Neuronal stem cell (in vitro differentiated cells): ENCODE measurements around the gene TRIM50.
"Not testable (repeated sequence)": the region's sequence is repeated elsewhere in the genome, so short reads cannot be mapped to it uniquely, and the experiment has no call there.

ENCODE experiments used
- DNase-seq: peaks from one replicate; pipeline ENCODE4 v3.0.0-alpha.2; 2013; ENCODE audit warnings: low spot score
- H2AFZ ChIP-seq: one replicate; pipeline ENCODE4 v1.6.1; 2013; ENCODE audit warnings: mild to moderate bottlenecking, low read length, inconsistent platforms
- H2AK5ac ChIP-seq: 2 replicates; pipeline ENCODE4 v1.6.1; 2013; ENCODE audit warnings: low read depth, mild to moderate bottlenecking, inconsistent platforms, low read length, moderate library complexity, mixed read lengths
- H2BK120ac ChIP-seq: 2 replicates; pipeline ENCODE4 v1.6.1; 2013; ENCODE audit warnings: low read depth, mild to moderate bottlenecking, inconsistent platforms, low read length, moderate library complexity, mixed read lengths
- H2BK12ac ChIP-seq: one replicate; pipeline ENCODE4 v1.6.1; 2013; ENCODE audit warnings: low read length, inconsistent platforms
- H2BK15ac ChIP-seq: 2 replicates; pipeline ENCODE4 v1.6.1; 2013; ENCODE audit warnings: mild to moderate bottlenecking, low read length, inconsistent platforms, mixed read lengths
- H2BK5ac ChIP-seq: one replicate; pipeline ENCODE4 v1.6.1; 2013; ENCODE audit warnings: inconsistent platforms, mild to moderate bottlenecking, low read length, moderate library complexity
- H3K14ac ChIP-seq: one replicate; pipeline ENCODE4 v1.6.1; 2013; ENCODE audit warnings: low read length, inconsistent platforms
- H3K18ac ChIP-seq: 2 replicates; pipeline ENCODE4 v1.6.1; 2013; ENCODE audit warnings: low read length, inconsistent platforms
- H3K23ac ChIP-seq: 2 replicates; pipeline ENCODE4 v1.6.1; 2013; ENCODE audit warnings: low read depth, mild to moderate bottlenecking, mixed read lengths, low read length, inconsistent platforms; ENCODE audit not compliant: poor library complexity
- H3K27ac ChIP-seq: replicated peaks from 3 replicates; pipeline ENCODE4 v1.5.1; 2013; ENCODE audit warnings: low read length, inconsistent platforms
- H3K27me3 ChIP-seq, 3 experiments: 2 replicates each; pipeline ENCODE4 v1.6.1; 2013; ENCODE audit warnings: low read length in 3 of 3, mild to moderate bottlenecking in 2 of 3, inconsistent platforms in 1 of 3, low read depth in 1 of 3, mixed read lengths in 1 of 3, moderate library complexity in 1 of 3; ENCODE audit not compliant: control insufficient read depth in 3 of 3, insufficient read depth in 3 of 3
- H3K36me3 ChIP-seq, 2 donors: replicated peaks in 1 of 2; 2 replicates each; pipeline ENCODE4 v1.6.1; 2013; ENCODE audit warnings: low read length in 2 of 2; ENCODE audit not compliant: control insufficient read depth in 2 of 2, insufficient read depth in 2 of 2
- H3K4ac ChIP-seq: 2 replicates; pipeline ENCODE4 v1.6.1; 2013; ENCODE audit warnings: inconsistent platforms, mild to moderate bottlenecking, low read length, moderate library complexity
- H3K4me1 ChIP-seq, 2 donors: 1 replicate in 1 of 2; 2 replicates in 1 of 2; pipeline ENCODE4 v1.6.1; 2013; ENCODE audit warnings: low read length in 2 of 2, low read depth in 1 of 2; ENCODE audit not compliant: control insufficient read depth in 2 of 2, insufficient read depth in 1 of 2
- H3K4me2 ChIP-seq: one replicate; pipeline ENCODE4 v1.6.1; 2013; ENCODE audit warnings: mild to moderate bottlenecking, low read length, inconsistent platforms; ENCODE audit not compliant: insufficient read depth, poor library complexity, severe bottlenecking
- H3K4me3 ChIP-seq, 2 donors: 2 replicates each; pipeline ENCODE4 v1.5.1; 2013; ENCODE audit warnings: low read length in 2 of 2, mild to moderate bottlenecking in 2 of 2, inconsistent platforms in 1 of 2, moderate library complexity in 1 of 2
- H3K79me1 ChIP-seq: one replicate; pipeline ENCODE4 v1.6.1; 2013; ENCODE audit warnings: low read depth, mild to moderate bottlenecking, inconsistent platforms, low read length, moderate library complexity
- H3K9ac ChIP-seq: one replicate; pipeline ENCODE4 v1.6.1; 2013; ENCODE audit warnings: mild to moderate bottlenecking, low read depth, low read length, inconsistent platforms; ENCODE audit not compliant: poor library complexity
- H3K9me3 ChIP-seq, 2 donors: replicated peaks in 1 of 2; 2 replicates each; pipeline versions ENCODE3 to v1.6.1; 2013; ENCODE audit warnings: low read length in 2 of 2, mild to moderate bottlenecking in 2 of 2, inconsistent platforms in 1 of 2, low read depth in 1 of 2, mixed read lengths in 1 of 2, moderate library complexity in 1 of 2; ENCODE audit not compliant: control insufficient read depth in 2 of 2, insufficient read depth in 1 of 2
- H4K8ac ChIP-seq: one replicate; pipeline ENCODE4 v1.6.1; 2013; ENCODE audit warnings: low read depth, mild to moderate bottlenecking, inconsistent platforms, low read length, moderate library complexity
- H4K91ac ChIP-seq: one replicate; pipeline ENCODE4 v1.6.1; 2013; ENCODE audit warnings: low read length, low read depth, mild to moderate bottlenecking, inconsistent platforms; ENCODE audit not compliant: poor library complexity
- WGBS, 2 donors: extraction: QIAGEN DNeasy Blood & Tissue Kit; methylation state at CpG; one replicate each; pipeline ENCODE4 v1.1.7; 2013; ENCODE audit warnings: missing lambda C conversion rate in 2 of 2, mixed read lengths in 1 of 2; ENCODE audit not compliant: insufficient read length in 2 of 2, insufficient replicate concordance in 1 of 2; ENCODE audit errors: extremely low coverage in 2 of 2; 5-methylcytosine and 5-hydroxymethylcytosine counted together

Gene TRIM50

GRCh38 chr7:73323434-73324080 is 4.3 kb downstream of the TRIM50 start:
- not testable (repeated sequence) for H2BK120ac ChIP-seq, H3K27me3 ChIP-seq, H3K4me2 ChIP-seq, H4K8ac ChIP-seq, H3K27ac ChIP-seq, H3K18ac ChIP-seq, H3K9ac ChIP-seq, H3K4me1 ChIP-seq, H3K79me1 ChIP-seq, H3K4ac ChIP-seq, H3K4me3 ChIP-seq, H4K91ac ChIP-seq, H2BK5ac ChIP-seq, H2AK5ac ChIP-seq, H3K14ac ChIP-seq, H2BK15ac ChIP-seq, H3K36me3 ChIP-seq, DNase-seq, H2BK12ac ChIP-seq, H3K9me3 ChIP-seq, H3K23ac ChIP-seq
- peak overlapping the region; percentile 59 for H2AFZ ChIP-seq
- no CpG with 5 or more reads among the region's 5 CpGs for WGBS, 2 donors

GRCh38 chr7:73320009-73320408 is 7.9 kb downstream of the TRIM50 start:
- not testable (repeated sequence) for H3K36me3 ChIP-seq, H2AFZ ChIP-seq, H3K79me1 ChIP-seq, H2AK5ac ChIP-seq, H2BK120ac ChIP-seq, H3K9me3 ChIP-seq, H4K8ac ChIP-seq, H3K4me3 ChIP-seq, H2BK5ac ChIP-seq, H3K9ac ChIP-seq, H3K27me3 ChIP-seq, H4K91ac ChIP-seq, H3K18ac ChIP-seq, H3K27ac ChIP-seq, H3K14ac ChIP-seq, H2BK15ac ChIP-seq, H3K4me1 ChIP-seq, DNase-seq, H2BK12ac ChIP-seq, H3K4ac ChIP-seq, H3K4me2 ChIP-seq, H3K23ac ChIP-seq
- WGBS, 2 donors = no CpG with 5 or more reads among the region's 9 CpGs

GRCh38 chr7:73319541-73319940 is 8.3 kb downstream of the TRIM50 start:
- not testable (repeated sequence) for H2BK120ac ChIP-seq, H3K27ac ChIP-seq, H3K23ac ChIP-seq, H3K4me3 ChIP-seq, H4K91ac ChIP-seq, H3K14ac ChIP-seq, H3K27me3 ChIP-seq, H3K9me3 ChIP-seq, H2BK5ac ChIP-seq, H3K9ac ChIP-seq, H2BK12ac ChIP-seq, H2AK5ac ChIP-seq, H2AFZ ChIP-seq, H4K8ac ChIP-seq, H3K4me1 ChIP-seq, DNase-seq, H2BK15ac ChIP-seq, H3K36me3 ChIP-seq, H3K4me2 ChIP-seq, H3K79me1 ChIP-seq, H3K4ac ChIP-seq
- H3K18ac ChIP-seq = peak overlapping the region; percentile 38
- no CpG with 5 or more reads among the region's 9 CpGs for WGBS, 2 donors

GRCh38 chr7:73318656-73319204 is 9.2 kb downstream of the TRIM50 start:
- not testable (repeated sequence) for H3K14ac ChIP-seq, H2BK5ac ChIP-seq, H3K79me1 ChIP-seq, H3K9me3 ChIP-seq, H3K18ac ChIP-seq, H3K4ac ChIP-seq, H3K36me3 ChIP-seq, H3K4me3 ChIP-seq, H4K91ac ChIP-seq, H2AFZ ChIP-seq, H2BK120ac ChIP-seq, H3K9ac ChIP-seq, H2BK15ac ChIP-seq, H3K4me1 ChIP-seq, H3K27ac ChIP-seq, H2BK12ac ChIP-seq, H3K4me2 ChIP-seq, H2AK5ac ChIP-seq, H3K23ac ChIP-seq, H4K8ac ChIP-seq, H3K27me3 ChIP-seq, DNase-seq
- WGBS, 2 donors = no CpG with 5 or more reads among the region's 18 CpGs
